Measurements from ENCODE around the gene IFITM10. TPM values are rescaled to one million over a fixed set of nuclear protein-coding genes. Genes with fewer than 3 reads are reported as not detected.

Gene IFITM10
- total RNA-seq, 4 donors from 2014 or later, result 0.42 to 0.58 (median 0.54) TPM

- Histone ChIP-seq H3K27ac (replicated peaks in 1 of 4) (no peak overlapping the region), H3K36me3 (no peaks in the 10 kb centered on the region), H3K4me1 (peaks cover 0 to 17% (median 11%) of the 10 kb centered on the region in 4 donors), H3K9me3 (peaks cover 0 to 20% (median 14%) of the 10 kb centered on the region in 4 donors), H3K4me3 (no peak overlapping the region), H3K27me3 (peaks cover 0 to 95% (median 15%) of the 10 kb centered on the region in 4 donors)
- 76% methylated on average over 28 of the region's 28 CpGs for WGBS
- no peak for TF ChIP-seq POLR2AphosphoS5 (IDR thresholded peaks at IDR 0.05)
- no peak for TF ChIP-seq EP300 (IDR thresholded peaks at IDR 0.05)
- TF ChIP-seq POLR2A (IDR thresholded peaks at IDR 0.05; ENCODE audit: low read depth), result no peak
- TF ChIP-seq, protein P1, sequence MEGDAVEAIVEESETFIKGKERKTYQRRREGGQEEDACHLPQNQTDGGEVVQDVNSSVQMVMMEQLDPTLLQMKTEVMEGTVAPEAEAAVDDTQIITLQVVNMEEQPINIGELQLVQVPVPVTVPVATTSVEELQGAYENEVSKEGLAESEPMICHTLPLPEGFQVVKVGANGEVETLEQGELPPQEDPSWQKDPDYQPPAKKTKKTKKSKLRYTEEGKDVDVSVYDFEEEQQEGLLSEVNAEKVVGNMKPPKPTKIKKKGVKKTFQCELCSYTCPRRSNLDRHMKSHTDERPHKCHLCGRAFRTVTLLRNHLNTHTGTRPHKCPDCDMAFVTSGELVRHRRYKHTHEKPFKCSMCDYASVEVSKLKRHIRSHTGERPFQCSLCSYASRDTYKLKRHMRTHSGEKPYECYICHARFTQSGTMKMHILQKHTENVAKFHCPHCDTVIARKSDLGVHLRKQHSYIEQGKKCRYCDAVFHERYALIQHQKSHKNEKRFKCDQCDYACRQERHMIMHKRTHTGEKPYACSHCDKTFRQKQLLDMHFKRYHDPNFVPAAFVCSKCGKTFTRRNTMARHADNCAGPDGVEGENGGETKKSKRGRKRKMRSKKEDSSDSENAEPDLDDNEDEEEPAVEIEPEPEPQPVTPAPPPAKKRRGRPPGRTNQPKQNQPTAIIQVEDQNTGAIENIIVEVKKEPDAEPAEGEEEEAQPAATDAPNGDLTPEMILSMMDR (IDR thresholded peaks at IDR 0.05), result no peak
- intact Hi-C loops (cut with DNase I), result no loop called here
- DNase-seq (ENCODE audit: extremely low spot score), result no peak
These were observed 16.4 kb downstream of the IFITM10 start for GRCh38 chr11:1733716-1734640.

GRCh38 chr11:1733009-1733715 lies 17.2 kb downstream of the IFITM10 start:
- 78% methylated on average over 14 of the region's 14 CpGs for WGBS
- no peak for DNase-seq (ENCODE audit: extremely low spot score)
- H3K4me3 ChIP-seq, result no peak overlapping the region
- H3K4me1 ChIP-seq, result peaks cover 0 to 17% (median 11%) of the 10 kb centered on the region in 4 donors
- intact Hi-C loops (cut with DNase I), result no loop called here
- peaks cover 0 to 20% (median 14%) of the 10 kb centered on the region in 4 donors for H3K9me3 ChIP-seq
- H3K36me3 ChIP-seq, result no peaks in the 10 kb centered on the region
- H3K27ac ChIP-seq (replicated peaks in 1 of 4), result no peak overlapping the region
- no peak for TF ChIP-seq POLR2A (IDR thresholded peaks at IDR 0.05; ENCODE audit: low read depth)
- H3K27me3 ChIP-seq, result peaks cover 0 to 97% (median 16%) of the 10 kb centered on the region in 4 donors

- H3K36me3 ChIP-seq, result no peaks in the 10 kb centered on the region
- no peak for TF ChIP-seq POLR2A (IDR thresholded peaks at IDR 0.05; ENCODE audit: low read depth)
- TF ChIP-seq POLR2AphosphoS5 (IDR thresholded peaks at IDR 0.05), result no peak
- TF ChIP-seq, protein P1 (IDR thresholded peaks at IDR 0.05), result no peak
- no peak for TF ChIP-seq EP300 (IDR thresholded peaks at IDR 0.05)
- peaks cover 0 to 96% (median 18%) of the 10 kb centered on the region in 4 donors for H3K27me3 ChIP-seq
- intact Hi-C loops (cut with DNase I), result no loop called here
- WGBS, result 26% methylated on average over 9 of the region's 13 CpGs
- no peak for DNase-seq (ENCODE audit: extremely low spot score)
- no peak overlapping the region for H3K27ac ChIP-seq (replicated peaks in 1 of 4)
- H3K9me3 ChIP-seq, result peaks cover 0 to 17% (median 14%) of the 10 kb centered on the region in 4 donors
- H3K4me1 ChIP-seq, result peaks cover 0 to 17% (median 11%) of the 10 kb centered on the region in 4 donors
- H3K4me3 ChIP-seq, result no peak overlapping the region
These were observed 17.9 kb downstream of the IFITM10 start for GRCh38 chr11:1732418-1733008.

DNA sequence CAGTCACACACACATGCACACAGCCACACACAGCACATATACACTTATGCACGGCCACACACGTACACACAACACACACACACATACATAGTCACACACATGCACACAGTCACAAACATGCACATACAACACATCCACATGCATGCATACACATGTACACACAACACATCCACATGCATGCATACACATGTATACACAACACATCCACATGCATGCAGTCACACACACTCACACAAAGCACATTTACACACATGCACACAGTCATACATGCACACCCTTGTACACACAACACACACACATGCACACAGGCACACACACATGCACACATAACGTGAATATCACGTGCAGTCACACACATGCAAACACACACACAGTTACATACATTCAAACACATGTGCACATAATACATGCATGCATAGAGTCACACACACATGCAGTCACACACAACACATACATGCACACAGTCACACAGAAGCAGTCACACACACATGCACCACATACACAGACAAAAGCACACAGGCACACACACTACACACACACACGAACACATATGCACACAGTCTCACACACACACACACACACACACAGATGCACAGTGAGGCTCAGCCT lies 18.8 kb downstream of the IFITM10 start:
- intact Hi-C loops (cut with DNase I), result no loop called here
- H3K9me3 ChIP-seq, result peaks cover 0 to 8% (median 4%) of the 10 kb centered on the region in 4 donors
- peaks cover 0 to 17% (median 11%) of the 10 kb centered on the region in 4 donors for H3K4me1 ChIP-seq
- WGBS, result 86% methylated on average over 5 of the region's 5 CpGs
- no peaks in the 10 kb centered on the region for H3K36me3 ChIP-seq
- DNase-seq (ENCODE audit: extremely low spot score), result no peak
- H3K27ac ChIP-seq (replicated peaks in 1 of 4), result no peak overlapping the region
- no peak overlapping the region for H3K4me3 ChIP-seq
- TF ChIP-seq EP300 (IDR thresholded peaks at IDR 0.05) (no peak), POLR2AphosphoS5 (IDR thresholded peaks at IDR 0.05) (no peak), POLR2A (IDR thresholded peaks at IDR 0.05; ENCODE audit: low read depth) (no peak)
- TF ChIP-seq, protein P1 (IDR thresholded peaks at IDR 0.05), result no peak
- H3K27me3 ChIP-seq, result peaks cover 0 to 95% (median 18%) of the 10 kb centered on the region in 4 donors

All from esophagus muscularis mucosa (tissue), 4 donors.